HS-27A (cell line): ENCODE measurements around the gene MYLIP.

Source experiments
- DNase-seq: peaks from one replicate; pipeline ENCODE4 v3.0.0-alpha.2; 2012; ENCODE audit warnings: low read depth, missing footprints

Gene MYLIP

GRCh38 chr6:16108419-16108818 is 20.5 kb upstream of the MYLIP start:
- DNase-seq, result no peak

GRCh38 chr6:16108921-16109658 is 19.8 kb upstream of the MYLIP start:
- no peak for DNase-seq

- DNase-seq, result no peak
These were observed 19.1 kb upstream of the MYLIP start for GRCh38 chr6:16109659-16110305.

GRCh38 chr6:16118825-16119224 is 10.1 kb upstream of the MYLIP start:
- no peak for DNase-seq

- no peak for DNase-seq
These were observed 7.5 kb upstream of the MYLIP start for GRCh38 chr6:16121339-16121738.

GRCh38 chr6:16122197-16122596 is 6.7 kb upstream of the MYLIP start:
- no peak for DNase-seq

GRCh38 chr6:16124198-16125180 is 4.4 kb upstream of the MYLIP start:
- no peak for DNase-seq

- DNase-seq, result no peak
These were observed 2.8 kb upstream of the MYLIP start for GRCh38 chr6:16126056-16126455.

GRCh38 chr6:16126861-16127260 is 2.0 kb upstream of the MYLIP start:
- no peak for DNase-seq

GRCh38 chr6:16127471-16127870 is 1.4 kb upstream of the MYLIP start:
- DNase-seq, result no peak

- DNase-seq, result peak; percentile 17
These were observed 926 bp downstream of the MYLIP start for GRCh38 chr6:16129623-16130401.

- DNase-seq, result no peak
These were observed 1.6 kb downstream of the MYLIP start for GRCh38 chr6:16130437-16130891.

GRCh38 chr6:16130932-16131387 is 2.1 kb downstream of the MYLIP start:
- peak; percentile 78 for DNase-seq

GRCh38 chr6:16132909-16133308 is 4.0 kb downstream of the MYLIP start:
- DNase-seq, result no peak

GRCh38 chr6:16134430-16134829 is 5.5 kb downstream of the MYLIP start:
- no peak for DNase-seq

GRCh38 chr6:16135066-16135465 is 6.2 kb downstream of the MYLIP start:
- no peak for DNase-seq

- DNase-seq, result no peak
These were observed 7.2 kb downstream of the MYLIP start for GRCh38 chr6:16136091-16136490.

- DNase-seq, result peak; percentile 45
These were observed 8.0 kb downstream of the MYLIP start for GRCh38 chr6:16136621-16137450.

- no peak for DNase-seq
These were observed 8.5 kb downstream of the MYLIP start for GRCh38 chr6:16137451-16137801.

GRCh38 chr6:16139556-16139955 is 10.7 kb downstream of the MYLIP start:
- no peak for DNase-seq

GRCh38 chr6:16140607-16141006 is 11.7 kb downstream of the MYLIP start:
- DNase-seq, result no peak
